GM19193 (cell line): ENCODE results near the gene RELA.

Experiments used
- POLR2A ChIP-seq: IDR thresholded peaks from 4 replicates; pipeline ENCODE4 v1.6.1; 2011; ENCODE audit not compliant: insufficient read depth, insufficient read length; ENCODE audit errors: extremely low read depth

RELA gene

DNA sequence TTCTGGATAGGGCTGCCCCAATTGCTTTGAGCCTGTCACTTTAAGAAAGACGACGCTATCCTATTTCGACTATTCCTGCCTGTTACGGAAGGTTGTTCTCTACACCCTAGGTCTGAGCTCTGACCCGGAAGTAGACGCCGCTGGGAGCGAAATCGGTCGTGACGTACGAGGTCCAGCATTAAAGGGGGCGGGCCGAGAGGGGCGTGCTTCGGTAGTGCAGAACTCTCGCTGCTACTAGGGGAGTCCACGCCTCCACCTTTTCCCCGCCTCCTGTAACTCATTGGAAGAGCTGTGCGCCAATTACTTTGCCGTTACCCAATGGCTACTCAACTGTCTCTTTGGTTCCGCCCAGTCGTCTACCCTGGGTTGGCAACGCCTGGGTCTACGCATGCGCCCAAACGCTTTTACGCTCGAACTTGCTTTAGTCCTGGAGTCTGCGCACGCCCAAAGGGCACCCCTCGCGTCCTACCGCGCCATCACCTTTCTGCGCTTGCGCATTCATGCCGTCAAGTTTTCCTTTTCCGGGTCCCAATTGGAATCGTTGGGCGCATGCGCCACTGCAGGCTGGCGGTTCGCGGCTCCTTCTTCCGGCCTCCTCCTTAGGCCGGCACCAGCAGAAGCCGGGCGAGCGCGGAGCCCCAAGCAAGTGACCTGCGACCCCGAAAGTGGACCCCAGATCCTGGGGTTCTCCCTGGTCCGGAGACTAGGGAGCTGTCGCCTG is 47.3 kb downstream of the RELA start, which contains the start of gene PCNX3:
TSS of gene PCNX3 (plus strand) at position 548 of the 721 bp plus-strand sequence. CDS start 536 bp downstream, outside the sequence.
- TF ChIP-seq POLR2A = peak; percentile 74

DNA sequence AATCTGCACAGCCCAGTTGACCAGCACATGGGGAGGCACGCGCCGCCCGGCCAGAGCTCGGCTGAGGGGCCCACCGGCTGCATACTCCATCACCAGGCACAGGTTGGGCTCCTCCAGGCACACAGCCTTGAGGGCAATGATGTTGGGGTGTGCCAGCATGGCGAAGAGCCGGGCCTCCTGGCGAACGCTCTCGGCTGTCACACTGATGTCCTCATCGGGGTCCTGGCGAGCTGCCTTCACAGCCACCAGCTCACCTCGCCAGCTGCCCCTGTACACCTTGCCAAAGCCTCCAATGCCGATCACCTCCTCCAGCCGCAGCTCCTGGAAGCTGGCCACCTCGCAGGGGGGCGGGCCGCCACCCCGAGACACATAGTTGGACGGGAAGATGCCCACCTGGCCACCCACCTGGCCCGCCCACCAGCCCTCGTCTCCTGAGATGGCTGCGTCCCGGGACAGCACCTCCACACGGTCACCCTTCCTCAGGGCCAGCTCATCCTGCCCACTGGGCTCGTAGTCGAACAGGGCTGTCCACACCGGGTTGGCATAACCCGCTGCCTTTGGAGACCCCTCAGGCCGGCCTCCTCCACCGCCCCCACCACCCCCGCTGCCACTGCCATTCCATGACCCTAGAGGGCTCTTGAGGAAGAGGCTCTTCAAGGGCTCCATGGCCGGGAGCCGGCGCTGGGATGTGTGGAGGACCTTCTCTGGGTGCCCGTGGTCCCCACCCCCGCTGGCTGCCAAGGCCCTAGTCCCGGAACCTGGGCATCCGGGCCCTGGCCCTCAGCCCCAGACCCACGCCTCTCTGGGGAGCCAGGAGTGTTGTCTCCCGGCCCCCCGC is 49.4 kb downstream of the RELA start:
- TF ChIP-seq POLR2A = no peak

DNA sequence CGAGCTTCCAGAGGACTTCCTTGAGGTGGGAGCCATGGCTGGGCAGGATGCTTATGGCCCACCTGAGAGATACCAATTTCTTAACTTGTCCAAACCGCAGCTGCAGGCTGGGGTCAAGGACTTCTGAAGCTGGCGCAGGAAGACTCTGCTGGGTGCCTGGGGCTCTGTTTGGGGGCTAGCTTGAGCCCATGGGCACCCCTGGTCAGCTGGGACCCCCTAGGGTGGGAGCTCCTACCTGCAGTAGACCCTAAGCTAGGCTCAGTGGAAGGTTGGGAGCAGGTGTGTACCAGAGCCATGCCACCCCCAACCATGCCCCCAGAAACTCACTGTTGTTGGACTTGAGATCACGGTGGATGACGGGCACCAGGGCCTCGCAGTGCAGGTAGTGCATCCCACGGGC is 50.0 kb downstream of the RELA start:
- no peak for TF ChIP-seq POLR2A

DNA sequence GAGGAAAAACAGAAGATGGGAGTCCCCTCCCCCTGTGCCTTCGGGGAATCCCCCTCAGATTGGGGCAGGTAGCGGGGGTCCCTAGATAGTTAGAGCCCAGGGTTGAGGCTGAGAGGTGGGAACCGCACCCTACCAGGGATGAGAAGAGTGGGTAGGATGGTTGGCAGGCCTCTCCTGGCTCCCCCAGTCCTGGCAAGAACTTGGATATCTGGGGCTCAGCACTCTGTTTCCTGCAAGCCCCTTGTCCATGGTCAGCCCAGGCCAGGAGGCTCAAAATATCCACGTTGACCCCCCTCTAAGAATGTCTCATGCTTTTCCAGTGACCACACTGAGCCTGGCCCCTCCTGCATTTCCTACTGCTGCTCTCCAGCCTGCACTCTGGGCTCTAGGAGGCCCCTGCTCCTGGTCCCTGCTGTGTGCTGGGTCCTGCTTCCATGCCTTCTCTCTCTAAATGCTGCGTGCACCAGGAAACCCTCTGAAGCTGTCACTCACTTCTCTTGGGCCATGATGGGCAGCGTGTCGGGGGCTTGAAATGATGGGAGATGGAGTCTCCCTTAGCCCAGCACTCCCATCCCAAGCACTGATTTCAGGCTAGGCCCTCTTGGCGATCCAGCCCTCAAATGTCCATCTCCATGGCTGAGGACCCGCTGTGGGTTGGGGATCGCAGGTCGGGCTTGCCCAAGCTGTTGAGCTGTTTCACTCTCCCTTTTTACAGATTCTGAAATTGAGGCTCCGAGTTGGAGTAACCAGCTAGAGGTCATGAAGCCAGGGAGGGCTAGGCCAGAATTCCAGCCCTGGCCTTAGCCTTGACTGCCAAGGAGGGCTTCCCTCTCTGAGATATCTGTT is 50.7 kb downstream of the RELA start:
- no peak for TF ChIP-seq POLR2A

DNA sequence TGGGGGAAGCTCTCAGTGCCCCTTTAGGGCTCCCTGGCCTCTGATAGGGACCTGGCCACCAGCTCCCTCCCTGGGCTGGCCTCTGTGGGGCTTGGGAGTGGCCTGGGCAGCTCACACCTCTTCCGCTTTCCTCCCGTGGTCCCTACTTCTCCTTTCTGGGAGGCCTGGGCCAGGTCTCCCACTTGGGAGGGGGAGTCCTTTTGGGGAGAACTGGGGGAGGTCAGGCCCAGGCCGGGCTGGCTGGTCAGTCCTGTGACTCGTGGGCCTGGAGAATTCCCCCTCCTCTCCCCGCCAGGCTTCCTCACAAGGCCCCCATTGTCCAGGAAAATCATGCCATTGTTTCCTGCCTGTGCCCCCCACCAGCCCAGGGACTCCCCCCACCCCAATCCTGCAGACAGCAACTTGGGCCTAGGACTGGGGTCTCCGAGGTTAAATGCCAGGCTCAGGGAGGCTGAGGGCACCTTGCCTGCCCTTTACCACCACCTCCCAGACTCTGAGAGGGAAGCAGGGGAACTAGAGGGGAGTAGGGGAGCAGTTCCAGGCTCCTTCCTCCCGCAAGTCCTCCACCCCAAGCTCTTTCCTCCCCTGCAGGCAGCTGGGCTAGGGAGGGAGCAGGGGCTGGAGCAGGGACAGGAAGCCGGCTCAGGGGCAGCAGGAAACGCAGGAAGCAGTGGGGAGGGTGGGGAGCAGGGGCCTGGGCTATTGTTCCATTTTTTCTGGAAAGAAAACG is 51.5 kb downstream of the RELA start:
- no peak for TF ChIP-seq POLR2A

DNA sequence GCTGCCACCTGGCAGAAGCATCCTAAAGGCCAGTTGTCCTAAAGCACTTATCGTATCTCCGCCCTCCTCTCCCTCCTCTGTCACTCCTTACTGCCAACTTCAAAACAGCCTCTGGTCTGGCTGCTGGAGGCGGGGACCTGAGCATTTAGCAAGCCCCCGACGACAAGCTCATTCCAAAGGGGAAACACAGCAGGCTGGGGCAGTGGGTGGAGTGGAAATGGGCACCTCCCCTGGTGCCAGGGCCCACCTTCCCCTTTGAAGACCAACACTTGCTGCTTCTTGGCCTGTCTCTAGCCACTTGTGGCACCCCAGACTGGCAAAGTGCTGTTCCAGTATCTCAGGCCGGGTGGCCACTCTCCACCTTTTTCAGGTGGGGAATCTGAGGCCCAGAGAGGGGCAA is 52.3 kb downstream of the RELA start:
- TF ChIP-seq POLR2A = no peak

DNA sequence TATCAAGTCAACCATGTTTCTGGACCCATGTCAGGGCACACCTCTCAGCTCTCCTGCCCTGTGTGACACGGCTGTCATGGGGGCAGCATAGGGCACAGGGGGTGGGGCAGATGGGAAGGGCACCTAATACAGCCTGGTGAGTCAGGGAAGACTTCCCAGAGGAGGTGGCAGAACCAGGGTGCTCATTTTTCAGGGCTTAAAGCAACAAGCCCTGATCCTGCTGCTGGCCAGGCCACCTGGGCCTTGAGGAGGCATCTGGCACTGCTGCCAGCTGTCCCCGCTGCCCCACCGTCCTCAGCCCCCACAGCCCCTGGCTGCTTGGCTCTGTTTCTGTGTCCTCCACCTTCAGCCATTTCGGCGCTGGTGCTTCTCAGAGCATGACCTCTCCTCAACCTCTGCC is 53.1 kb downstream of the RELA start:
- no peak for TF ChIP-seq POLR2A

DNA sequence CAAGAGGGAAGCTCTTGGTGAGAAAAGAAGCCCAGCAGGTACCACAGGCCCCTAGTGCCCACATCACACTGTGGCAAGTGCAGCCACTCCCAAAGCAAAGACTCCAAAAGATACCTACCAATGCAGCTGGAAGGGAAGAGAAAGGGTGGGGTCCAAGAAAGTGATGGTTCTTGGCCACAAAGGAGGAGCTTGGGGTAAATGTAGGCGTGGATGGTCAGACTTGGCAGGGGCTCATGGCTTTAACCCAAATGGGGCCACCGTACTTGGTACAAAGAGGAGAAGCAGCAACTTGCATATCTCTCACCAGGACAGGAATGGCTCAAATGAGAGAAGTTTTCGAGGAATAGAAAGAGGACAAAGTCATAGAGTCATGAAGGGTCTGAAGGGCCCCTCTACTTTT is 53.5 kb downstream of the RELA start:
- no peak for TF ChIP-seq POLR2A

DNA sequence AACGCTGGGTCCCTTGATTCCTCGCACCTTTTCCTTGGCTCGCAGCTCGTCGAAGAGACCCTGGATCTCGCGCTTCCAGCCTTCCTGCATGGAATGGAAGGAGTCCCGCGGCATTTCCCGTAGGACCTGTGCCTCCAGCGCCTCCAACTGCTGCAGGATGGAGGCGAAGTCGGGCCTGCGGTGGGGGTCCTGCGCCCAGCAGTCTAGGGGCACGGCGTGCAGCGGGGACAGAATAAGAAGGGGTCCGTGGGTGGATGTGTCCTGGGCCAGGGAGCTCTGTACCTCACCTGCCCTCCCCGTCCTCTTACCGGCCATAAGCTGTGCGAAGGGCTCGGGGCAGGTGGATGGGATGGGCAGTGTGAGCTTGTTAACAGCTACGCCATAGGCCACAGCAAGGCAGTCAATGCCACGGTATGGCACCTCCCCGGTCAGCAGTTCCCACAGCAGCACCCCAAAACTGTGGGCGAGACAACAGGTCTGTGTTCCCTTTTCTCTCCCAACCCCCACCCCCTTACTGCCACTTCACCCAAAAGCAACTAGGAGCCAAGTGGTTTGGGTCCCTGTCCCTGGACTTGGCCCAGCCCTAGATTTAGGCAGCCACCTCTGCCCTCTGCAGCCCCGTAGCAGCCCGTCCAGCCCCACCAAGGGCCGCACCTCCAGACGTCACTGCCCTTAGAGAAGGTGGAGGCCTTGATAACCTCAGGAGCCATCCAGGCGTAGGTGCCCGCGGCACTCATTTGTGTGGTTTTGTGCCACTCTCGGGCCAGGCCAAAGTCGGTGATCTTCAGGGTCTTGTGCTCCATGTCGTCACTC is 54.9 kb downstream of the RELA start:
- no peak for TF ChIP-seq POLR2A

DNA sequence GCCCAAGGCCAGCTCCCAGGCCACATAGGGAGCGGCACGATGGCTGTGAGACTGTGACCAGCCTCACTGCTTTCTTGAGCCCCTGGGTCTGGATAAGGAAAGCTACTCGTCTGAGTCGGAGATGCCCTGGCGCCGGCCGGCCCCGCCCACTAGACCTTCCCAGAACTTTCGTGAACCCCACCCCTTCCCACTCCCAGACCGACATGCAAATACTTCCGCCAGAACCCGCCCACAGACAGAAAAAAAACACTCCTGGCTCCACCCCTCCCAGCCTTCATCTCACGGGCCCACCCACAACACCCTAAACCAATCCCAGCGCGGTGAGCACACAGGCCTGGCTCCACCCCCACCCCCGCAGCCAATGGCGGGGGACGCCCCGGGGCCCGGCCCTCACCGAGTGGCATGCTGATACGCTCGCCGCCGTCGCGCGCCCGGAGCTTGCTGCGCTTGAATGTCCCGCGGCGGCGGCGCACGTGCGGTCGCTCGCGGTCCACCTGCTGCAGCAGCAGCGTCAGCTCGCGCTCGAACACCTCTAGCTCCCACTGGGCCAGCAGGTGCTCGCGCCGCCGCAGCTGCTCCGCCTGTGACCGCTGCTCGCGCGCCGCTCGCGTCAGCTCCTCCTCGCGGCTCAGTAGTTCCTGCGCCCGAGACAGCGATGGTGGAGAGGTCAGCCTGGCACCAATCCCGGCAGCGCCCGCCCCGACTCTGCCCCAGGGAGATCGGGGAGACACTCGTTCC is 55.7 kb downstream of the RELA start:
- no peak for TF ChIP-seq POLR2A

DNA sequence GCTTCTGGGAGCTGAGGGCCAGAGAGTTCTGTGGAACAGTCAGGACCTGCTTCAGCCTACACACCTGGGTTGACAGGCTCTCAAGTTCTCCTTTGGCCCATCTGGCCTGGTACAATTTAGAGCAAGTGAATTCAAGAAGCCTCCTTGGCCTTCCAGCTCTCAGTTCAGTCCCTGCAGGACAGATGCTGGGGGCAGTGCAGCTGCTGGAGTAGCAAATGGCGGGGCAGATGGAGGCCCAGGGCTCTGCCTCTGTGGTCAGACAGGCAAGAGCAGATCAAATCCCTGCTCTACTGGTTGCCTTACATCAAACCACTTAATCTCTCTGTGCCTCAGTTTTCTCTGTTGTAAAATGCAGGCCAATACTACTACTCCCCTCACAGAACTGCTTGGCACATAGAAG is 58.5 kb downstream of the RELA start:
- no peak for TF ChIP-seq POLR2A
